GM12878 (cell line): Measurements from ENCODE around the gene GCC2.

Experiments
- CREB1 ChIP-seq: IDR thresholded peaks from 2 replicates; pipeline ENCODE4 v1.6.1; 2012; ENCODE audit warnings: low read depth, mild to moderate bottlenecking, inconsistent platforms
- MXI1 ChIP-seq: fragments of 150-350 bp; IDR thresholded peaks from 2 replicates; pipeline ENCODE4 v1.6.1; 2011; ENCODE audit warnings: low read depth, mild to moderate bottlenecking, inconsistent platforms, low read length, improper control_type of control experiment
- POLR2A ChIP-seq: IDR thresholded peaks from 2 replicates; pipeline ENCODE4 v1.6.1; 2011; ENCODE audit warnings: low read depth, mild to moderate bottlenecking, low read length

GRCh38 chr2:108492364-108492763 is 43.4 kb downstream of the GCC2 start:
- TF ChIP-seq POLR2A = no peak
- no peak for TF ChIP-seq CREB1
- no peak for TF ChIP-seq MXI1
